RWPE1 (cell line): ENCODE results near the gene PTPRN2.
"Not testable (repeated sequence)": the region's sequence is repeated elsewhere in the genome, so short reads cannot be mapped to it uniquely, and the experiment has no call there.

Source experiments
- CTCF ChIA-PET: fragments of 350-600 bp; sonication (Branson Sonifier 250); formaldehyde crosslinking; extraction: SDS; loops from one replicate; lab custom pipeline; 2021; lab: Yijun Ruan, JAX
- POLR2A ChIA-PET: fragments of 400-600 bp; formaldehyde crosslinking; extraction: SDS; loops from one replicate; lab custom pipeline; 2020; ENCODE audit warnings: antibody characterized with exemption; ENCODE audit not compliant: low non-redundant PET; lab: Yijun Ruan, JAX
- DNase-seq: peaks from one replicate; pipeline ENCODE4 v3.0.0; 2012; ENCODE audit warnings: low spot score
- H3K27ac ChIP-seq: fragments of 450-650 bp; 2 replicates; pipeline ENCODE4 v1.5.1; 2017
- TF ChIP-seq, protein P1 (sequence below): fragments of 450-650 bp; conservative IDR thresholded peaks from 2 replicates; pipeline ENCODE4 v1.5.1; 2017; ENCODE audit warnings: low read depth, mild to moderate bottlenecking

The PTPRN2 gene

DNA sequence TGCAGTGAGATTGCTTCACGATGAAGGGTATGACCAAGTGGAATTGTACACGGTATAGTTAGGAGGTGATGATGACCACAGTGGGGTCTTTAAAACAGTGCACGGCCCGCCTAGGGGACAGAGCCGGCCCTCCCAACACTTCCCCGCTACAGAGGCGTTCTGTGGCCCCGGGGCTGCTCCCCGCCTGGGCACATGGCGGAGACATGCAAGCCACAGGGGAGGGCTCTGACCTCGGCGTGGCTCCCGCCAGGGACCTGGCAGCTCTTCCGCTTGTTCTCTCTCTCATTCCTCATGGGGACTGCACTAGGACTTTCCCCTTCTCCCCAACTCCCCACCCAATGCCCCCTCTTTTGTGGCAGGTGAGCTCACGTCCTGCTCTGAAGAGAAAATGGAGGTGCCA, 857.0 kb downstream of the PTPRN2 start:
- TF ChIP-seq, protein P1, sequence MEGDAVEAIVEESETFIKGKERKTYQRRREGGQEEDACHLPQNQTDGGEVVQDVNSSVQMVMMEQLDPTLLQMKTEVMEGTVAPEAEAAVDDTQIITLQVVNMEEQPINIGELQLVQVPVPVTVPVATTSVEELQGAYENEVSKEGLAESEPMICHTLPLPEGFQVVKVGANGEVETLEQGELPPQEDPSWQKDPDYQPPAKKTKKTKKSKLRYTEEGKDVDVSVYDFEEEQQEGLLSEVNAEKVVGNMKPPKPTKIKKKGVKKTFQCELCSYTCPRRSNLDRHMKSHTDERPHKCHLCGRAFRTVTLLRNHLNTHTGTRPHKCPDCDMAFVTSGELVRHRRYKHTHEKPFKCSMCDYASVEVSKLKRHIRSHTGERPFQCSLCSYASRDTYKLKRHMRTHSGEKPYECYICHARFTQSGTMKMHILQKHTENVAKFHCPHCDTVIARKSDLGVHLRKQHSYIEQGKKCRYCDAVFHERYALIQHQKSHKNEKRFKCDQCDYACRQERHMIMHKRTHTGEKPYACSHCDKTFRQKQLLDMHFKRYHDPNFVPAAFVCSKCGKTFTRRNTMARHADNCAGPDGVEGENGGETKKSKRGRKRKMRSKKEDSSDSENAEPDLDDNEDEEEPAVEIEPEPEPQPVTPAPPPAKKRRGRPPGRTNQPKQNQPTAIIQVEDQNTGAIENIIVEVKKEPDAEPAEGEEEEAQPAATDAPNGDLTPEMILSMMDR: no peak
- no peak for DNase-seq
- ChIA-PET CTCF (no interaction called here), POLR2A (no interaction called here)
- no peak overlapping the region for H3K27ac ChIP-seq

DNA sequence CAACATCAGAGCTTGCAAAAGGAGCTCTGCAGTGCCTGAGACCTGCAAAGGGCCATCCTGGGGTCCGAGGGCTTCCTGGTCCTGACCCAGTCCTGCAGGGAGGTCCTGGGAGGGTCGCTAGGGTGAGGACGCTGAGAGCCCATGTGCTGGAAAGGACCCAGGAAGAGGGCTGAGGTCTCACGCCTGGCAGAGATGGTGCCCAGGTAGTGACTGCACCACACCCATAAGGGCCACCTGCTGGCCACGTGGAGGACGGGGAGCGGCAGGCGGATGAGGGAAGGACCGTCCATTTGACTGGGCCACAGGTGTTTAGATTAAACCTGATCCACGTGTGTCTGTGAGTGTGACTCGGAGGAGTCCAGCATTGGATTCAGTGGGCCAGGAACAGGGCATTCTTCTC, 858.1 kb downstream of the PTPRN2 start:
- no peak for DNase-seq
- TF ChIP-seq, protein P1: no peak
- ChIA-PET POLR2A (no interaction called here), CTCF (no interaction called here)
- H3K27ac ChIP-seq: no peak overlapping the region

DNA sequence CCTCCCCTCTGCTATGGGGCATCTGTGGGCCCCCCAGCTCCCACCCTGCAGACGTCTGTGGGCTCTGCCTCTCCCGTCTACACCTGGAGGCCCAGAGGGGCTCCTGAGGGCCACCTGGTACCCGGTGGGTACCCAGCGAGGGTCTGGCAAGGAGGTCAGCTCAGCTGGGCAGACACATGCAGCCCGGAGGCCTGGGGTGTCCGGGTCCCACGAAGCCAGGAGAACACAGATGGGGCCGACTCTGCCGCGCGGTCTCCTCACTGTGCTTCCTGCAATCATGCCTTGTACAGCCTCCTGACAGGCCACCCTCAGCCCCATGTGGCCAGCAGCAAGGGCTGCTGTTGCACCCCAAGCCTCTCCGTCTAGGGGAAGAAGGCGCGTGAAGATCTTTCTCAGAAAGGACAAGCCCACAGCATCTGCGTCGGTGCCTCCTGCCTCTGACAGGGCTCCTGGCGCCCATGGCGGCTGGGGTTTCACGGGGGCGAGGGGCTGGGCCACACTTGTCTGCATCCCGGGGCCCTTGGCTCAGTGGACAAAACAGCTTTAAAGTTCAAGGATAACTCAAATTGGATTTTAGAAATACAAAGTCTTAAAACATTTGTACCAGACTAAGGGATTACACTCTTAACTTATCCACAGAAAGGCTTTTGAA, 859.5 kb downstream of the PTPRN2 start:
- no peak overlapping the region for H3K27ac ChIP-seq
- no peak for DNase-seq
- ChIA-PET POLR2A (no interaction called here), CTCF (no interaction called here)
- TF ChIP-seq, protein P1: no peak

DNA sequence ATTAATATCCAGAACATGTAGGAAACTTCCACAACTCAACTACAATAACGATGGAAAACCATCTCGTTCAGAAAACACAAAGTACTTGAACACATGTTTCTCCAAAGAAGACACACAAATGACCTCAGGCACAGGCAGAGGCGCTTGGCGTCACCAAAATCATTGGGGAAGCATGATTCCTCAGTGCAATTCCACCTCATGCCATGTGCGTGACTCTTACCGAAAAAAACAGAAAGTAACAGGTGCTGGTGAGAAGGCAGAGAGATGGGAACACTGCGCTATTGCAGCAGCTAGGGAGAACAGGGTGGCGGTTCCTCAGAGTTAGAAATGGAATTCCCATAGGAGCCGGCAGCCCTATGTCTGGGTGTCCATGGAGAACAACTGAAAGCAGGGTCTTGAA, 860.9 kb downstream of the PTPRN2 start:
- ChIA-PET POLR2A (no interaction called here), CTCF (no interaction called here)
- TF ChIP-seq, protein P1: no peak
- DNase-seq: no peak
- H3K27ac ChIP-seq: no peak overlapping the region

DNA sequence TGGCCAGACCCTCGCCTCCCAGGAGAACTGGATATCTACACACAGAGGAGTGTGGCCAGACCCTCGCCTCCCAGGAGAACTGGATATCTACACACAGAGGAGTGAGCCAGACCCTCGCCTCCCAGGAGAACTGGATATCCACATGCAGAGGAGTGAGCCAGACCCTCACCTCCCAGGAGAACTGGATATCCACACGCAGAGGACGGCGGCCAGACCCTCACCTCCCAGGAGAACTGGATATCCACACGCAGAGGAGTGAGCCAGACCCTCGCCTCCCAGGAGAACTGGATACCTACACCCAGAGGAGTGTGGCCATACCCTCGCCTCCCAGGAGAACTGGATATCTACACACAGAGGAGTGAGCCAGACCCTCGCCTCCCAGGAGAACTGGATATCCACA, 862.3 kb downstream of the PTPRN2 start:
- DNase-seq, POLR2A ChIA-PET, H3K27ac ChIP-seq, CTCF ChIA-PET: not testable (repeated sequence)

DNA sequence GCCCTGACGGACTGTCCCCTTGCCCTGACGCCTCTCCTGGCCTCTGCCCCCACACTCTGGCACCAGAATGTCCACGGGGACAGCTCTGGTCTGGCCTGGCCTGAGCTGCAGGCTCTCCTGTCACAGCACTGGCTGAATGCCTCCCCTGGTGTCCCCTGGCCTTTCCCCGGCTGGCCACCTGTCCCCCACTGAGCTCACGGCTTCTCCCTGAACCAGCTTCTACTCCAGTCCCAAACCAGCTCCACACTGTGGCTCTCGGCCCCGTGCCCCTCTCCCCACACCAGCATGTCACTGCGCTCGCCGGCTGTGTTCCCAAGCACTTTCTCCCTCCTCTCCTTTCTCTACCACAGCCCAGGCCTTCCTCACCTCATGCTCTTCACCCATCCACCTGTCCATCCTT, 864.4 kb downstream of the PTPRN2 start:
- no peak for DNase-seq
- POLR2A ChIA-PET: no interaction called here
- H3K27ac ChIP-seq: no peak overlapping the region
- TF ChIP-seq, protein P1: no peak
- CTCF ChIA-PET: no interaction called here

DNA sequence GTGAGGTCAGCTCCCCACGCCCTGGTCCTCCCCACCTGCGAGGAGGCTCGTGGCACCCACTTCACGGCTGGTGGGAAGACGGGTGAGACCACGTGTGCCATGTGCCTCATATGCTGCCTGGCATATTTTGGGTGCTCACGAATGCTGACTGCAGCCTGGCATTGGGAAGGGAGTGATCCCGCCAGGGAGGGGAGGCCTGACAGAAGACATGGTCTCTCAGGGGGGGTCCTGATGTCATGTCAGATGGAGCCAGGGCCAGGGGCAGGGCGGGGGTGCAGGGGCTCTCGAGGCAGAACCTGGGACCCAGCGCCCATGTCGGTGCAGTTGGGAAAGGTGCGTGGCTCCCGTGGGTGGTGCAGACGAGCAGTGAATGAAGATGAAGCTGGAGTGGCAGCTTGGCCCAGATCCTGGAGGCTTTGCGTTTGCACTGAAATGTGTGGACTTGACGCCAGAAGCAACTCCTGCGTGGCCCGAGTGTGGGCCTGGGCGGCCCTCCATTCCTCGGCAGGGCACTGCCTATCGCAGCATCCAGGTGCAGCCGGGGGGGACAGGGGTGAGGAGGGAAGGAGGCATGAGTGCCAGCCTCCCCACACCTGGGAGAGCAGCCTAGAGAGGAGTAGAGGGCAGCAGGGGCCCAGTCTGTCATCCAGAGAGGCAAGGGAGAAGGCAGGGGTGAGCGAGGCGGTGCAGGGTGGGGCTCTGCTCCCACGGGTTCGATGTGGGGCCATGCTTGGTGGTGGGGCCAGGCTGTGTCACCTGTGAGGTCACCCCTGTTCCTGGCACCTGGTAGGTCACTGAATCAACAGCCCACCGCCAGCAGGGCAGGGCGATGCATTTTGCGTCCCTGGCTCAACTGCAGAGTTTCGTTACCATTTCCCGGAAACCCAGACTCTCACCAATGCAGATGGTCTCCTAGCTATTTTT, 865.2 kb downstream of the PTPRN2 start:
- DNase-seq: no peak
- TF ChIP-seq, protein P1: no peak
- no peak overlapping the region for H3K27ac ChIP-seq
- ChIA-PET POLR2A (no interaction called here), CTCF (no interaction called here)
